ENCODE data around the gene DOCK6.

Gene DOCK6

DNA sequence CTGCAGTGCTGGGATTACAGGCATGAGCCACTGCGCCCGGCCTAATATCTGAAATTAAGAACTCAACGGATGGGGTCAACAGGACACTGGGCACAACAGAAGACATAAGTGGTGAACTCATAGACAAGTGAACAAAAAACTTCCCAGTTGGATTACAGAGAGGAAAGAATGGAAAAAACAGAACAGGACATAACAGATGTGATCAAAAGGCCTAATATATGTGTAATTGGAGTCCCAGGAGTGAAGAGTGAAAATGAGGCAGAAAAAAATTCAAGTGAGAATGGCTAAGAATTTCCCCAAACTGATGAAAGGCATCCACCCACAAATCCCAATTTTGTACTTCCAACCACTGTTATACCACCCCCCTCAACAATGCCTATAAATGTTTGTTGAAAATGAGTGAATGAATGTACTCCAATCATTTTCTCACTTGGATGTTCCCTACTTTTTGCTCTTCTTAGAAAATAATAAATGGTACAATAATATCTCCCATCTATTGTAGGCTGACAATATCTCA is 41.2 kb downstream of the DOCK6 start:
- TF ChIP-seq, protein P1, sequence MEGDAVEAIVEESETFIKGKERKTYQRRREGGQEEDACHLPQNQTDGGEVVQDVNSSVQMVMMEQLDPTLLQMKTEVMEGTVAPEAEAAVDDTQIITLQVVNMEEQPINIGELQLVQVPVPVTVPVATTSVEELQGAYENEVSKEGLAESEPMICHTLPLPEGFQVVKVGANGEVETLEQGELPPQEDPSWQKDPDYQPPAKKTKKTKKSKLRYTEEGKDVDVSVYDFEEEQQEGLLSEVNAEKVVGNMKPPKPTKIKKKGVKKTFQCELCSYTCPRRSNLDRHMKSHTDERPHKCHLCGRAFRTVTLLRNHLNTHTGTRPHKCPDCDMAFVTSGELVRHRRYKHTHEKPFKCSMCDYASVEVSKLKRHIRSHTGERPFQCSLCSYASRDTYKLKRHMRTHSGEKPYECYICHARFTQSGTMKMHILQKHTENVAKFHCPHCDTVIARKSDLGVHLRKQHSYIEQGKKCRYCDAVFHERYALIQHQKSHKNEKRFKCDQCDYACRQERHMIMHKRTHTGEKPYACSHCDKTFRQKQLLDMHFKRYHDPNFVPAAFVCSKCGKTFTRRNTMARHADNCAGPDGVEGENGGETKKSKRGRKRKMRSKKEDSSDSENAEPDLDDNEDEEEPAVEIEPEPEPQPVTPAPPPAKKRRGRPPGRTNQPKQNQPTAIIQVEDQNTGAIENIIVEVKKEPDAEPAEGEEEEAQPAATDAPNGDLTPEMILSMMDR (IDR thresholded peaks at IDR 0.05; ENCODE audit: borderline replicate concordance, control extremely low read depth, extremely low read depth, insufficient read depth, missing control alignments): no peak
- in situ Hi-C loops (cut with MboI; ENCODE audit: low sequenced_read_pairs, unreplicated experiment): no loop called here
- DNase-seq (ENCODE audit: low spot score): no peak

GRCh38 chr19:11214387-11214786 is 47.9 kb downstream of the DOCK6 start:
- TF ChIP-seq, protein P1 (IDR thresholded peaks at IDR 0.05; ENCODE audit: borderline replicate concordance, control extremely low read depth, extremely low read depth, insufficient read depth, missing control alignments): no peak
- no peak for DNase-seq (ENCODE audit: low spot score)
- in situ Hi-C loops (cut with MboI; ENCODE audit: low sequenced_read_pairs, unreplicated experiment): no loop called here

DNA sequence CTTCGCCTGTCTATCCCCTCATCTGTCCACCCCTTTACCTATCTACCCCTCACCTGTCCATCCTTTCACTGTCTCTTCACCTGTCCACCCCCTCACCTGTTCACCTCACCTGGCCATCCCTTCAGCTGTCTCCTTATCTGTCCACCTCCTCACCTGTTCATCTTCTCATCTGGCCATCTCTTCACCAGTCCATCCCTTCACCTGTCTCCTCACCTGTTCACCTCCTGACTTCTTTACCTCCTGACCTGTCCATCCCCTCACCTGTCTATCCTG is 51.7 kb downstream of the DOCK6 start:
- TF ChIP-seq, protein P1 (IDR thresholded peaks at IDR 0.05; ENCODE audit: borderline replicate concordance, control extremely low read depth, extremely low read depth, insufficient read depth, missing control alignments): no peak
- DNase-seq (ENCODE audit: low spot score): no peak
- in situ Hi-C loops (cut with MboI; ENCODE audit: low sequenced_read_pairs, unreplicated experiment): no loop called here

GRCh38 chr19:11209839-11210655 is 52.3 kb downstream of the DOCK6 start:
- in situ Hi-C loops (cut with MboI; ENCODE audit: low sequenced_read_pairs, unreplicated experiment): loop anchor here (10.0 kb wide), 1 partner anchor 165 kb away; no protein-coding TSS in a partner anchor
- no peak for DNase-seq (ENCODE audit: low spot score)
- TF ChIP-seq, protein P1 (IDR thresholded peaks at IDR 0.05; ENCODE audit: borderline replicate concordance, control extremely low read depth, extremely low read depth, insufficient read depth, missing control alignments): no peak

- in situ Hi-C loops (cut with MboI; ENCODE audit: low sequenced_read_pairs, unreplicated experiment): loop anchor here (10.0 kb wide), 1 partner anchor 164 kb away; no protein-coding TSS in a partner anchor
- TF ChIP-seq, protein P1 (IDR thresholded peaks at IDR 0.05; ENCODE audit: borderline replicate concordance, control extremely low read depth, extremely low read depth, insufficient read depth, missing control alignments): no peak
- no peak for DNase-seq (ENCODE audit: low spot score)
Observed at GRCh38 chr19:11208561-11209471, 53.5 kb downstream of the DOCK6 start.

- in situ Hi-C loops (cut with MboI; ENCODE audit: low sequenced_read_pairs, unreplicated experiment): loop anchor here (10.0 kb wide), 1 partner anchor 161 kb away; no protein-coding TSS in a partner anchor
- TF ChIP-seq, protein P1 (IDR thresholded peaks at IDR 0.05; ENCODE audit: borderline replicate concordance, control extremely low read depth, extremely low read depth, insufficient read depth, missing control alignments): no peak
- DNase-seq (ENCODE audit: low spot score): peak; percentile 81
Observed at GRCh38 chr19:11205939-11206570, 56.3 kb downstream of the DOCK6 start.
